Measurements from ENCODE around the gene CCT5.

The CCT5 gene

GRCh38 chr5:10289991-10290390, 39.9 kb downstream of the CCT5 start:
- no peak for DNase-seq (ENCODE audit: extremely low read depth, low read depth)
- no peak for TF ChIP-seq CTCF (IDR thresholded peaks at IDR 0.05; ENCODE audit: low read depth, low read length, missing control alignments)
- H3K4me3 ChIP-seq (replicated peaks; ENCODE audit: low read depth, low read length): no peak overlapping the region

GRCh38 chr5:10290438-10290837, 40.4 kb downstream of the CCT5 start:
- no peak for TF ChIP-seq CTCF (IDR thresholded peaks at IDR 0.05; ENCODE audit: low read depth, low read length, missing control alignments)
- DNase-seq (ENCODE audit: extremely low read depth, low read depth): no peak
- no peak overlapping the region for H3K4me3 ChIP-seq (replicated peaks; ENCODE audit: low read depth, low read length)

- DNase-seq (ENCODE audit: extremely low read depth, low read depth): no peak
- no peak overlapping the region for H3K4me3 ChIP-seq (replicated peaks; ENCODE audit: low read depth, low read length)
- TF ChIP-seq CTCF (IDR thresholded peaks at IDR 0.05; ENCODE audit: low read depth, low read length, missing control alignments): no peak
Observed at GRCh38 chr5:10291692-10292339, 41.7 kb downstream of the CCT5 start.

- TF ChIP-seq CTCF (IDR thresholded peaks at IDR 0.05; ENCODE audit: low read depth, low read length, missing control alignments): no peak
- DNase-seq (ENCODE audit: extremely low read depth, low read depth): no peak
- no peak overlapping the region for H3K4me3 ChIP-seq (replicated peaks; ENCODE audit: low read depth, low read length)
Observed at GRCh38 chr5:10293907-10294662, 44.0 kb downstream of the CCT5 start.

- DNase-seq (ENCODE audit: extremely low read depth, low read depth): no peak
- H3K4me3 ChIP-seq (replicated peaks; ENCODE audit: low read depth, low read length): no peak overlapping the region
- no peak for TF ChIP-seq CTCF (IDR thresholded peaks at IDR 0.05; ENCODE audit: low read depth, low read length, missing control alignments)
Observed at GRCh38 chr5:10295619-10296326, 45.7 kb downstream of the CCT5 start.

GRCh38 chr5:10297646-10298204, 47.6 kb downstream of the CCT5 start:
- no peak for DNase-seq (ENCODE audit: extremely low read depth, low read depth)
- TF ChIP-seq CTCF (IDR thresholded peaks at IDR 0.05; ENCODE audit: low read depth, low read length, missing control alignments): no peak
- no peak overlapping the region for H3K4me3 ChIP-seq (replicated peaks; ENCODE audit: low read depth, low read length)
